IMR-90 (cell line): ENCODE measurements around the gene CYTH4. TPM values are rescaled to one million over a fixed set of nuclear protein-coding genes. Genes with fewer than 3 reads are reported as not detected.

Experiments used
- ATAC-seq: fragments of 200-7000 bp; cut with Tn5 transposase; 2 replicates; pipeline ENCODE4 v1.9.1; 2020; ENCODE audit warnings: low read depth, mild to moderate bottlenecking, moderate library complexity
- BruUV-seq: library from RNA; stranded (reverse); fragments of 400-500 nt; replicated peaks from 2 replicates; lab custom pipeline; 2021; lab: Mats Ljungman, UMichigan
- CTCF ChIA-PET: fragments of 300-600 bp; formaldehyde crosslinking; extraction: SDS; loops from one replicate; lab custom pipeline; 2021; ENCODE audit warnings: antibody characterized with exemption; lab: Yijun Ruan, JAX
- POLR2A ChIA-PET: fragments of 300-600 bp; sonication (Branson Sonifier 250); formaldehyde crosslinking; loops from one replicate; lab custom pipeline; 2022; ENCODE audit warnings: antibody characterized with exemption; ENCODE audit not compliant: unreplicated experiment; lab: Charles Lee
- DNase-seq: peaks from one replicate; pipeline ENCODE4 v3.0.0; 2013
- H2AFZ ChIP-seq: replicated peaks from 2 replicates; pipeline ENCODE3; 2013; ENCODE audit warnings: low read length, mild to moderate bottlenecking; ENCODE audit not compliant: poor library complexity
- H2AK5ac ChIP-seq: 2 replicates; pipeline ENCODE4 v1.6.1; 2013; ENCODE audit warnings: low read depth, low read length, inconsistent platforms
- H2AK9ac ChIP-seq: replicated peaks from 2 replicates; pipeline ENCODE3; 2013; ENCODE audit warnings: mild to moderate bottlenecking, low read depth, low read length, moderate library complexity; ENCODE audit not compliant: poor library complexity
- H2BK120ac ChIP-seq: 2 replicates; pipeline ENCODE4 v1.6.1; 2013; ENCODE audit warnings: low read depth, low read length, inconsistent platforms
- H2BK15ac ChIP-seq: 3 replicates; pipeline ENCODE4 v1.6.1; 2013; ENCODE audit warnings: low read depth, low read length, inconsistent platforms
- H2BK20ac ChIP-seq: 2 replicates; pipeline ENCODE4 v1.6.1; 2013; ENCODE audit warnings: low read depth, mild to moderate bottlenecking, inconsistent platforms, low read length, moderate library complexity
- H2BK5ac ChIP-seq: 2 replicates; pipeline ENCODE4 v1.6.1; 2013; ENCODE audit warnings: mild to moderate bottlenecking, low read depth, low read length, inconsistent platforms; ENCODE audit not compliant: poor library complexity, severe bottlenecking
- H3K14ac ChIP-seq: replicated peaks from 2 replicates; pipeline ENCODE4 v1.6.1; 2013; ENCODE audit warnings: low read depth, low read length, inconsistent platforms
- H3K18ac ChIP-seq: 2 replicates; pipeline ENCODE4 v1.6.1; 2013; ENCODE audit warnings: low read depth, low read length, control low read depth
- H3K23ac ChIP-seq: 2 replicates; pipeline ENCODE4 v1.6.1; 2013; ENCODE audit warnings: low read depth, low read length, inconsistent platforms
- H3K27ac ChIP-seq: 2 replicates; pipeline ENCODE4 v1.5.1; 2013; ENCODE audit warnings: mild to moderate bottlenecking, control low read depth, low read length; ENCODE audit not compliant: insufficient read depth
- H3K27me3 ChIP-seq: 2 replicates; pipeline ENCODE4 v1.6.1; 2013; ENCODE audit warnings: low read length; ENCODE audit not compliant: control insufficient read depth, insufficient read depth
- H3K36me3 ChIP-seq: 2 replicates; pipeline ENCODE4 v1.6.1; 2013; ENCODE audit warnings: low read length, mixed read lengths; ENCODE audit not compliant: control insufficient read depth, insufficient read depth
- H3K4ac ChIP-seq: 2 replicates; pipeline ENCODE4 v1.6.1; 2013; ENCODE audit warnings: low read depth, low read length, inconsistent platforms
- H3K4me1 ChIP-seq: 2 replicates; pipeline ENCODE4 v1.6.1; 2013; ENCODE audit warnings: low read length, mixed read lengths; ENCODE audit not compliant: control insufficient read depth, insufficient read depth
- H3K4me2 ChIP-seq: 2 replicates; pipeline ENCODE4 v1.6.1; 2013; ENCODE audit warnings: low read depth, mild to moderate bottlenecking, control low read depth, low read length, moderate library complexity
- H3K4me3 ChIP-seq: 2 replicates; pipeline ENCODE4 v1.5.1; 2013; ENCODE audit warnings: low read depth, mild to moderate bottlenecking, control low read depth, low read length, moderate library complexity; ENCODE audit not compliant: insufficient read depth
- H3K56ac ChIP-seq: 2 replicates; pipeline ENCODE4 v1.6.1; 2013; ENCODE audit warnings: low read length, inconsistent platforms; ENCODE audit not compliant: insufficient read depth; ENCODE audit errors: extremely low read depth
- H3K79me1 ChIP-seq, 2 experiments: 2 replicates each; pipeline ENCODE4 v1.6.1; 2013; ENCODE audit warnings: low read length in 2 of 2, inconsistent platforms in 1 of 2, low read depth in 1 of 2
- H3K9ac ChIP-seq: 2 replicates; pipeline ENCODE4 v1.6.1; 2013; ENCODE audit warnings: low read depth, low read length, control low read depth
- H3K9me1 ChIP-seq: 2 replicates; pipeline ENCODE4 v1.6.1; 2013; ENCODE audit warnings: low read length, inconsistent platforms; ENCODE audit not compliant: insufficient read depth
- H3K9me3 ChIP-seq: 2 replicates; pipeline ENCODE4 v1.6.1; 2013; ENCODE audit warnings: low read length; ENCODE audit not compliant: control insufficient read depth, insufficient read depth
- H4K20me1 ChIP-seq: 2 replicates; pipeline ENCODE4 v1.6.1; 2013; ENCODE audit warnings: low read length, inconsistent platforms; ENCODE audit not compliant: insufficient read depth
- H4K5ac ChIP-seq: 2 replicates; pipeline ENCODE4 v1.6.1; 2013; ENCODE audit warnings: mild to moderate bottlenecking, low read depth, low read length, control low read depth
- H4K8ac ChIP-seq, 2 experiments: 2 replicates each; pipeline ENCODE4 v1.6.1; 2013; ENCODE audit warnings: low read depth in 2 of 2, low read length in 2 of 2, control low read depth in 1 of 2, inconsistent platforms in 1 of 2
- H4K91ac ChIP-seq: 2 replicates; pipeline ENCODE4 v1.6.1; 2013; ENCODE audit warnings: low read depth, low read length, inconsistent platforms; ENCODE audit not compliant: insufficient read depth
- BHLHE40 ChIP-seq: fragments of 150-350 bp; IDR thresholded peaks from 2 replicates; pipeline ENCODE4 v1.6.1; 2016; ENCODE audit warnings: mild to moderate bottlenecking, low read depth, low read length
- CEBPB ChIP-seq: IDR thresholded peaks from 2 replicates; pipeline ENCODE4 v1.6.1; 2012; ENCODE audit warnings: low read depth, low read length, improper control_type of control experiment
- CHD1 ChIP-seq: IDR thresholded peaks from 2 replicates; pipeline ENCODE4 v1.6.1; 2012; ENCODE audit warnings: low read depth, low read length, improper control_type of control experiment
- CTCF ChIP-seq: conservative IDR thresholded peaks from 2 replicates; pipeline ENCODE4 v1.5.1; 2012; ENCODE audit warnings: mild to moderate bottlenecking, low read depth, low read length, improper control_type of control experiment
- FOS ChIP-seq: fragments of 150-350 bp; IDR thresholded peaks from 2 replicates; pipeline ENCODE4 v1.6.1; 2016; ENCODE audit warnings: low read depth, low read length
- MAFK ChIP-seq: IDR thresholded peaks from 2 replicates; pipeline ENCODE4 v1.6.1; 2012; ENCODE audit warnings: low read depth, low read length, improper control_type of control experiment
- MAZ ChIP-seq: IDR thresholded peaks from 2 replicates; pipeline ENCODE4 v1.6.1; 2012; ENCODE audit warnings: low read depth, mild to moderate bottlenecking, low read length, improper control_type of control experiment, moderate library complexity, borderline replicate concordance
- MXI1 ChIP-seq: IDR thresholded peaks from 2 replicates; pipeline ENCODE4 v1.6.1; 2012; ENCODE audit warnings: low read depth, mild to moderate bottlenecking, low read length, moderate library complexity, borderline replicate concordance
- NFE2L2 ChIP-seq: fragments of 150-350 bp; IDR thresholded peaks from 2 replicates; pipeline ENCODE4 v1.6.1; 2016; ENCODE audit warnings: low read depth, mild to moderate bottlenecking, low read length
- POLR2A ChIP-seq: IDR thresholded peaks from 2 replicates; pipeline ENCODE4 v1.6.1; 2012; ENCODE audit warnings: mild to moderate bottlenecking, low read depth, low read length
- RAD21 ChIP-seq: IDR thresholded peaks from 2 replicates; pipeline ENCODE4 v1.6.1; 2012; ENCODE audit warnings: low read length, improper control_type of control experiment
- RCOR1 ChIP-seq: IDR thresholded peaks from 2 replicates; pipeline ENCODE4 v1.6.1; 2012; ENCODE audit warnings: mild to moderate bottlenecking, low read length, improper control_type of control experiment; ENCODE audit not compliant: insufficient replicate concordance
- RFX5 ChIP-seq: IDR thresholded peaks from 2 replicates; pipeline ENCODE4 v1.8.0; 2012; ENCODE audit warnings: low read depth, mild to moderate bottlenecking, low read length, moderate library complexity
- SMC3 ChIP-seq: fragments of 150-350 bp; IDR thresholded peaks from 2 replicates; pipeline ENCODE4 v1.6.1; 2016; ENCODE audit warnings: low read depth, mild to moderate bottlenecking, antibody characterized with exemption, low read length, moderate library complexity
- USF2 ChIP-seq: fragments of 150-350 bp; IDR thresholded peaks from 2 replicates; pipeline ENCODE4 v1.6.1; 2017; ENCODE audit warnings: mild to moderate bottlenecking, antibody characterized with exemption, low read length, low read depth
- WGBS, 2 experiments: methylation state at CpG; one replicate each; pipeline versions ENCODE4 v1.1.5 to v1.1.7; 2013; ENCODE audit warnings: missing lambda C conversion rate in 2 of 2; ENCODE audit not compliant: insufficient read length in 1 of 2; ENCODE audit errors: extremely low coverage in 2 of 2; 5-methylcytosine and 5-hydroxymethylcytosine counted together
- dilution Hi-C: fragments of 300-500 bp; cut with HindIII; formaldehyde crosslinking; loops from one replicate; pipeline ENCODE4 v1.14.3; 2018; ENCODE audit warnings: low sequenced_read_pairs; ENCODE audit not compliant: unreplicated experiment
- in situ Hi-C: fragments of 300-500 bp; cut with MboI; formaldehyde crosslinking; loops from 3 replicates; pipeline ENCODE4 v1.14.3; 2019; ENCODE audit warnings: low sequenced_read_pairs, inconsistent platforms, mixed read lengths
- intact Hi-C: fragments of 100-400 bp; cut with micrococcal nuclease; formaldehyde crosslinking; loops from 2 replicates; pipeline ENCODE4 v1.10.0; 2022
- polyA plus RNA-seq, 3 experiments: library from polyadenylated mRNA; depleted of rRNA; stranded (reverse); fragments of >200 nt; gene quantifications; 2 replicates each; pipeline ENCODE4 v1.2.3, GENCODE V29; 2012; ENCODE audit warnings: low replicate concordance in 1 of 3
- total RNA-seq: library from RNA; depleted of rRNA; stranded (reverse); fragments of >200 nt; gene quantifications from 2 replicates; pipeline ENCODE4 v1.2.3, GENCODE V29; 2012
- TF ChIP-seq, protein P1 (sequence below): fragments of 150-350 bp; IDR thresholded peaks from 2 replicates; pipeline ENCODE4 v1.6.1; 2016; ENCODE audit warnings: low read depth, mild to moderate bottlenecking, low read length, moderate library complexity, borderline replicate concordance

The CYTH4 gene
- total and polyA plus RNA-seq, 2 of the 4 experiments (the other 2 are of a cell fraction): 0.36 to 0.55 TPM

GRCh38 chr22:37287550-37287951 lies 5.2 kb downstream of the CYTH4 start:
- no peak overlapping the region for H2BK5ac ChIP-seq
- no peak overlapping the region for H2BK120ac ChIP-seq
- H3K14ac ChIP-seq: no peak overlapping the region
- no peak overlapping the region for H4K8ac ChIP-seq
- H3K79me1 ChIP-seq: no peaks in the 10 kb centered on the region
- peaks cover 3% of the 10 kb centered on the region; the same call in 1 of the 2 replicates for H3K4me1 ChIP-seq
- no peaks in the 10 kb centered on the region for H3K36me3 ChIP-seq
- POLR2A ChIA-PET: no interaction called here
- no peak overlapping the region for H3K27ac ChIP-seq
- dilution Hi-C loops (no loop called here), in situ Hi-C loops (no loop called here), intact Hi-C loops (no loop called here)
- no peak overlapping the region for H3K18ac ChIP-seq
- TF ChIP-seq MXI1 (no peak), RCOR1 (no peak), NFE2L2 (no peak), POLR2A (no peak), MAZ (no peak), FOS (no peak), CEBPB (no peak), CTCF (no peak), MAFK (no peak), CHD1 (no peak), RFX5 (no peak), BHLHE40 (no peak), RAD21 (no peak), USF2 (no peak), SMC3 (no peak)
- TF ChIP-seq, protein P1, sequence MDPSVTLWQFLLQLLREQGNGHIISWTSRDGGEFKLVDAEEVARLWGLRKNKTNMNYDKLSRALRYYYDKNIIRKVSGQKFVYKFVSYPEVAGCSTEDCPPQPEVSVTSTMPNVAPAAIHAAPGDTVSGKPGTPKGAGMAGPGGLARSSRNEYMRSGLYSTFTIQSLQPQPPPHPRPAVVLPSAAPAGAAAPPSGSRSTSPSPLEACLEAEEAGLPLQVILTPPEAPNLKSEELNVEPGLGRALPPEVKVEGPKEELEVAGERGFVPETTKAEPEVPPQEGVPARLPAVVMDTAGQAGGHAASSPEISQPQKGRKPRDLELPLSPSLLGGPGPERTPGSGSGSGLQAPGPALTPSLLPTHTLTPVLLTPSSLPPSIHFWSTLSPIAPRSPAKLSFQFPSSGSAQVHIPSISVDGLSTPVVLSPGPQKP: no peak
- no peak overlapping the region for H3K9ac ChIP-seq
- H3K4me3 ChIP-seq: no peak overlapping the region
- no peak overlapping the region for H4K5ac ChIP-seq
- H4K20me1 ChIP-seq: no peaks in the 10 kb centered on the region
- H3K27me3 ChIP-seq: peaks cover 16% of the 10 kb centered on the region
- peaks cover 3% of the 10 kb centered on the region; the same call in 1 of the 2 replicates for H3K9me3 ChIP-seq
- H3K23ac ChIP-seq: no peak overlapping the region
- H3K9me1 ChIP-seq: no peaks in the 10 kb centered on the region; the same call in 1 of the 2 replicates
- no peak for ATAC-seq
- H2AFZ ChIP-seq: no peak overlapping the region
- CTCF ChIA-PET: interaction anchor here (0.6 kb wide), 1 partner anchor 13 kb away, joined by 3 read pairs; no protein-coding TSS in a partner anchor
- H2AK9ac ChIP-seq: no peak overlapping the region
- no peak overlapping the region for H2BK20ac ChIP-seq
- 79% methylated on average over 4 of the region's 10 CpGs; no CpG with 5 or more reads in 1 of the 2 experiments for WGBS, 2 experiments
- H2BK15ac ChIP-seq: no peak overlapping the region
- H2AK5ac ChIP-seq: no peak overlapping the region
- H3K4me2 ChIP-seq: no peak overlapping the region
- no peak overlapping the region for H3K56ac ChIP-seq
- no peak overlapping the region for H4K91ac ChIP-seq
- BruUV-seq: no TSS peak
- H3K4ac ChIP-seq: no peak overlapping the region
- no peak for DNase-seq
